Hepatocyte (in vitro differentiated cells): ENCODE results near the gene KCNE5.

Experiments
- CTCF ChIP-seq: fragments of 200-600 bp; sonication (generic); IDR thresholded peaks from 2 replicates; pipeline ENCODE4 v1.5.1; 2016; ENCODE audit warnings: antibody characterized with exemption, mild to moderate bottlenecking; ENCODE audit not compliant: poor library complexity
- EZH2 ChIP-seq: fragments of 200-600 bp; sonication (generic); IDR thresholded peaks from 2 replicates; pipeline ENCODE4 v1.6.1; 2016; ENCODE audit warnings: antibody characterized with exemption, mild to moderate bottlenecking, borderline replicate concordance

- no peak for TF ChIP-seq CTCF
- TF ChIP-seq EZH2, result no peak
Observed at GRCh38 chrX:109624641-109625616, at the start of gene KCNE5.
